ENCODE results near the gene CASK. TPM values are rescaled to one million over a fixed set of nuclear protein-coding genes. Genes with fewer than 3 reads are reported as not detected.

CASK gene, protein sequence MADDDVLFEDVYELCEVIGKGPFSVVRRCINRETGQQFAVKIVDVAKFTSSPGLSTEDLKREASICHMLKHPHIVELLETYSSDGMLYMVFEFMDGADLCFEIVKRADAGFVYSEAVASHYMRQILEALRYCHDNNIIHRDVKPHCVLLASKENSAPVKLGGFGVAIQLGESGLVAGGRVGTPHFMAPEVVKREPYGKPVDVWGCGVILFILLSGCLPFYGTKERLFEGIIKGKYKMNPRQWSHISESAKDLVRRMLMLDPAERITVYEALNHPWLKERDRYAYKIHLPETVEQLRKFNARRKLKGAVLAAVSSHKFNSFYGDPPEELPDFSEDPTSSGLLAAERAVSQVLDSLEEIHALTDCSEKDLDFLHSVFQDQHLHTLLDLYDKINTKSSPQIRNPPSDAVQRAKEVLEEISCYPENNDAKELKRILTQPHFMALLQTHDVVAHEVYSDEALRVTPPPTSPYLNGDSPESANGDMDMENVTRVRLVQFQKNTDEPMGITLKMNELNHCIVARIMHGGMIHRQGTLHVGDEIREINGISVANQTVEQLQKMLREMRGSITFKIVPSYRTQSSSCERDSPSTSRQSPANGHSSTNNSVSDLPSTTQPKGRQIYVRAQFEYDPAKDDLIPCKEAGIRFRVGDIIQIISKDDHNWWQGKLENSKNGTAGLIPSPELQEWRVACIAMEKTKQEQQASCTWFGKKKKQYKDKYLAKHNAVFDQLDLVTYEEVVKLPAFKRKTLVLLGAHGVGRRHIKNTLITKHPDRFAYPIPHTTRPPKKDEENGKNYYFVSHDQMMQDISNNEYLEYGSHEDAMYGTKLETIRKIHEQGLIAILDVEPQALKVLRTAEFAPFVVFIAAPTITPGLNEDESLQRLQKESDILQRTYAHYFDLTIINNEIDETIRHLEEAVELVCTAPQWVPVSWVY
- total RNA-seq, result 30.2 TPM
- long read RNA-seq, partial matches to known transcripts, result 2 of 10 reads
- long read RNA-seq, other reads (novel, unspliced or antisense), result 8 of 10 reads

DNA sequence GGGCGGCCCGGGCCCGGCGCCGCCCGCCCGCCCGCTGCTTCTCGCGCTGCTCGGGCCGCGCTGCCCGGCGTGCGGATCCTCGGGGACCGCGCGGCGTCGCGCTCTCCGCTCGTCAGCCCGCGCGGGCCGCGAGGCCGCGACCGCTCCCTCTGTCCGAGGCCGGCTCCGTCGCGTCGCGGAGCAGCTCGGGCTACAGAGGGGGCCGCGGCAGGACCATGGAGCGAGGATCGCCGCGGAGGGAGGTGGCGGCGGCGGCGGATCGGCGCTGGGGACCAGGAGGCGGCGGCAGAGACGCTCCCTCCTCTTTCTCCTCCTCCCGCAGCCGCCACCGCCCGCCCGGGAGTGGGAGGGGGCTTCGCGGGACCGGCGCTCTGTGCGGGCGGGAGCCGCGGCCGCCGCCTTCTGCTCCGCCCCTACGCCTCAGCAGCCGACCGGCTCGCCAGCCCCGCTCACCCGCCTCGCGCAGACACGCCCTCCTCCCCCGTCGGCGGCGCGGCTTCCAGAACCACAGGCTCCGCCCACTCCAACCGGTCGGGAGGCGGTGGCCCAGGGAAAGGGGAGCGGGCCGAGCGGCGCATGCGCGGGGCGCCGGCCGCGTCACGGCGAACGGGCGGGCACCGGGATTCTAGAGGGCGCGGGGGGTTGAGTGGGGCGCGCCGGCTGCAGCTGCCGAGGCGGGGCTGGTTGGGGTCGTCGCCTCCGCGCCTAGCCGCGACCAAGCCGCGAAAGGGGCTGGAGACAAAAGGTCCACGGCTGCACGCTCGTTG, at the start of gene CASK:
Gene CASK, minus strand, starts transcription at position 344 of the 767 bp plus-strand sequence. CDS start 566 bp downstream, outside the sequence.
- DNase-seq (ENCODE audit: low spot score), result peak; percentile 97

DNA sequence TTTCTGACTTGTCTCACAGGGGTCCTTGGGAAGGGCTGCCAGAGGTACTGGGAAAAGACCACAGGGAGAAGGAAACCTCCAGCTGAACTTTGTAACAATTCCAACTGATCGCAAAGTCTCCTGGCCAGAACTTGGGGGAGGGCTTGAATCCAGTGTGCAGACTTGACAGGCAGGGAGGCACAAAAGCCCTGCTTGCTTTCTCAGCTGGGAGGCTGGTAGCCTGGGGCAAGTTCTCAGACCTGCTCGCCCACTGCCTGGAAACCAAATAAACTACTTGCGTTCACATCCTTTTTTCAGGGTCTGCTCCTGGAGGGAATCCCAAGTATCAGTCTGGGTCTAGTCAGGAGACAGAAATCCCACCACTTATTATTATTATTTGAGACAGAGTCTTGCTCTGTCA, 48.0 kb upstream of the CASK start:
- no peak for DNase-seq (ENCODE audit: low spot score)

DNA sequence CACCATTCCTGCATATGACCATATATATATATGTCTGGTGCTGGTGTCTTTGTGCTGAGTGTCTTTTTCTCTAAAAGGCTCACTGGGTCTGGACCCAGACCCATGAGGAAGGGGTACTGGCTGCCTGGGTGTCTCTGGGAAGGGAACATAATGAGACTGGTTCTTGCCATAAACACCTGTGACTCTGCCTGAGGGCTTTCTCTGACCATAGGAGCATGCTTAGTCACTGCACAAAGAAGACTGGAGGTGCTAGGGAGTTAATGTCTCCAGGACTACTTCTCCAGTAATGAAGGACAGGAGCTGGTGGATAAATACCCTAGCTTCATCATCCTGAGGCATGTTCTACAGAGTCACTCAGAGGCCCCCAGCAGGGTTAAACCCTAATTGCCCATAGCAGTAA, 47.1 kb upstream of the CASK start:
- no peak for DNase-seq (ENCODE audit: low spot score)

DNA sequence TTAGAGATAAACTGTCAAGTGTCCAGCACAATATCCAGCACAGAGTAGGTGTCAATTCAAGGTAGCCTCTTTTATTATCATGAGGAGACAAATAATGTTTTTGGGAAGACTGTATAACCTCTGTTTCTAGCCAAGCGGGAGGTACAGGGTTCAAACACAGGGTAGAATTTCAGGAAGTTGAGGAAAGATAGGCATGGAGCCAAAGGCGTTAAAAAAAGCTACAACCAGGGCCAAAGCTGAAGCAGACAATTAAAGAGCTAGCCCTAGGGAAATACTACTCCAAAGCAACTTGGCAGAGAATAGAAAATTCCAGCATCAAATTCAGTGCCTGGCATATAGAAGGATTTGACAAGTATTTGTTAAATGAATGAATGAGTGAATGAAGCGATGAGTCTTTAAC, 40.0 kb upstream of the CASK start:
- no peak for DNase-seq (ENCODE audit: low spot score)

DNA sequence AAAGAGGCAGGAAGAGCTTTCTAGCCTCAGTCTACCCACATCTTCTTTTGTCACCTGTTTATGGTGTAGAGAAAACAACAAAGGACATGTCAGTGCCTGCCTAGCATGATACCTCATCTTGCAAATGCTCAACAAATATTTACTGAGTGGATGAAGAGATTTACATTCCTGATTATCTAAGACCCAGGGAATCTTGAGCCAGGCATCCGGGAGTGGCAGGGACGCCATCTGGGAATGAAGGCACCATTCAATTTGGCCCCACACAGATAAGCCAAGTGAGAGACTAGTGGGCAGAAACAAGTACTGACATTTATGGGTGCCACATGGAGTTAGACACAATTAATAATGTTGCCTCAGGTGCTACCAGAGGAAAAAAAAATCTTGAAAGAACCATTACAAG, 36.8 kb upstream of the CASK start:
- no peak for DNase-seq (ENCODE audit: low spot score)

DNA sequence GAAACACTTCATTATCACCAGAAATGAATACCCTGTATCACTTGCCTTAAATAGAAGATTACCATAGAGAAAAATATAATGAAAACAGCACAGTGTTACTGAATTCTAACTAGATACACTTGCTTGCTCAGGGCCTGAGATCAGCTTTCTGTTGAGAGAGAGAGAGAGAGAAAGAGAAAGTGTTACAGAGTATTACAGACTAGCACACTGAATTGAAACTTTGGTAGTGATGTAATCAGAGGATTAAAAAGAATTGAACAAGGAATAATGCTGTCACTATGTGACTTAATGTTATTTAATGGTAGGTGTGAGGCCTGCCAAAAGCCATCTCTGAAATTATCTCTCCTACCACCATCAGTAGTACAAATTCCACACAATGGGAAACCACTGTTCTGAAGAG, 35.5 kb upstream of the CASK start:
- DNase-seq (ENCODE audit: low spot score), result no peak

DNA sequence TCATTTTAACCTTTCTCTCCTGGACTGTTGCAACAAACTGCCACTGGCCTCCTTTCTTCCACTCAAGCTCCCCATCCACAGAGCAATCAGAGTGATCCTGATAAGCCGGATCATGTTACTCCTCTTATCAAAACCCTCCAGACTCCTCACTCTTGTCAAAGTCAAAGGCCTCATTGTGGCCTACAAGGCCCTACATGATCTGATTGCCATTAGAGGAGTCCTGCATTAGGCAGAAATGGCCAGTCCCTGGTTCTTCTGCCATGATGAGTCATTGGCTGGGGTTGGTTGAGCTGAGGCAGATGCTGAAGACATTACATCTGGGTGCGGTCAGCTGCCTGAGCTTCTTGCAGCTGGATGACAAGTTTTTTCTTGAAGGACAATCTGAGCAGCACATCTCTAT, 32.7 kb upstream of the CASK start:
- DNase-seq (ENCODE audit: low spot score), result no peak

DNA sequence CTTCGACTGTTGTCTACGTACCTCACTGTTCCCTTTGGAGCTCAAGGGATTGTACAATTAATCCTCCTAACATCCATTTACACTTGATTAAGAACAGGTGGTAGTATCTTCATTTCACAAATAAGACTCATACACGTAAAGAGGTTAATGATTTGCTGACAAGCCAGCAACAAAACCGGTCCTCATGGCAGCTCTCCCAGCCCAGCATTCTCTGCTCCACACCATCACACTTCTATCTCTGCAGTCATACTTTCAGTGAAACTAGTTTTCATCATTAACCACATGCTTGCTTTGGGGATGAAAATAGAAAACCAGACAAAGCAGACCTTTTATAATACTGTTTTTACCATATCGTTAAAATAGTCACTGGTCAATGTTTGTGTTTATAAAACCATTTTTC, 28.7 kb upstream of the CASK start:
- no peak for DNase-seq (ENCODE audit: low spot score)

DNA sequence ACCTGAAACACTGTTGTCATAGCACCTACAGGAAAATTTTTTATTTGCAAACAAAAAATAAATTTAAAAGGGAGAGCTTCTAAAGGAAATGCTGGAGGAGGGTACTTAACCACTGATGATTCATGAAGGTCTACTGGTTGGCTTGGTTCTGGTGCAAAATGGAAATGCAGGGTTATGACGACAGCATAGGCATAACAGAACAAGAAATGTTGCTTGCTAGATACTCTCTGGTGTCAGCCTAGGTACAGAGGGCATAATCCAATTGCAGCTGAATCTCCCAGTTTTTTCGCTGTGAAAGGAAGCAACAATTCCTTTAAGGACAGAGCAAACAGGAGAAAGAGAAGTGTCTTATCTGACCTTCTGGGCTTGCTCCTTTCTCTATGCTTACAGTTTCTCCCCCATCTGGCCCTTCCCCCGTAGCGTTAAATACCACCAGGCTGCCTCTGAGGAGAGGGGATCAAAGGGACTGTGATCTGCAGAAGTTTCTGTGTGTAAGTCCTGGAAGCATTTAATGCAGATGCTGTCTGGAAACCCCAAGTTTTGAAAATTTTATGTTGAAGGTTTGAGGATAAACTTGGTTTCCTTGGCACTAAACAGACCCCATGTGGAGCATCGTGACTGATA, 23.7 kb upstream of the CASK start:
- DNase-seq (ENCODE audit: low spot score), result no peak

DNA sequence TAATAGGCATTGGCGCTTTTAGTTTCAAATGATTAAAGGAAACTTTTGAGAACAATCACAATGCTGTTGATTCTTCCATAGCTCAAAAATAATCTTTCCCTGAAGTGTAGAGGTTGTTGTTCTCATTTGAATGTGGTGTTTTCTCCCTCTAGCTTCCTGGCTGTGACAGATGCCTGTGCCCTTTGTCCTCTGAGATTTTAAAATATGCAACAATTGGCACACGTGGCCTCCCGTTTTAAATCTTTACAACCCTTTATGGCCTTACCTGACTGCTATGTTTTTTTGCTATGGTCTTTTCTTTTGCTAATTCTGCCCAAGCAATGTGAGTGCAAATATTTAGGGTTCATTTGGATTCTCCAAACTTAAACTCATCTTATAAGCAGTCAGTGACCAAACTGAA, 22.9 kb upstream of the CASK start:
- DNase-seq (ENCODE audit: low spot score), result no peak

DNA sequence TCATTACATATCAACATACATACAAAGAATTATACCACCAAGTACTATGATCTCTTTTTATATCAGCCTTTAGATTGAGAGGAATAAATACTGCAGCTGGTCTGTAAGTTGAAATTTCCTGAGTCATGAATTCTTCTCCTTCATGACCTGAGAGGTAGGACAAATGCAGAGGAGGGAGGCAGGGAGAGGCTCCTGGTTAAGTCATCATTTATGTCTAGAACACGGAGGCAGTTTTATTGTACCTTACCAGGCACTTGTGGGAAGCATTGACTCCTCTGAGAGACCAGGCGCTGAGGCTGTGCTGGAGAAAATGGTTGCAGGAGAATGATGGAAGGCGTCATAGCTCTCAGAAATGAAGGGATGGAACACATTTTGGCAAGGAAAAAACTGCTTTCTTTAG, 12.5 kb upstream of the CASK start:
- DNase-seq (ENCODE audit: low spot score), result no peak

DNA sequence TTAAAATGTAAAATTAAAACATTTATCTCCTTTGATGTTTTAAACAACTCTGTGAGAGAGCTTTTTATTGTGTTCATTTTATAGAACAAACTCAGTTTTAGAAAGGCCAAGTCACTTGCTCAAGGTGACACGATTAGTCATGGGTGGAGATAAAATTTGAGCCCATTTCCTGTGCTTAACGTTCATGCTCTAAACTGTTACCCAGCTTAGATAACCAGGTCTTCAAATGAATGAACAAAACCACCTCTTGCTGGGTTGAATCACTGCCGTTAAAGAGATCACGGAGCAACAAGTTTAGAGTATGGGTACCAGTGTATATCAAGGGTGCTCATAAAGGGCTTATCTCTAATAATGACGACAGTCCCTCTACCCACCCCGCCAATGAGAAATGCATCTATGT, 10.2 kb upstream of the CASK start:
- no peak for DNase-seq (ENCODE audit: low spot score)

DNA sequence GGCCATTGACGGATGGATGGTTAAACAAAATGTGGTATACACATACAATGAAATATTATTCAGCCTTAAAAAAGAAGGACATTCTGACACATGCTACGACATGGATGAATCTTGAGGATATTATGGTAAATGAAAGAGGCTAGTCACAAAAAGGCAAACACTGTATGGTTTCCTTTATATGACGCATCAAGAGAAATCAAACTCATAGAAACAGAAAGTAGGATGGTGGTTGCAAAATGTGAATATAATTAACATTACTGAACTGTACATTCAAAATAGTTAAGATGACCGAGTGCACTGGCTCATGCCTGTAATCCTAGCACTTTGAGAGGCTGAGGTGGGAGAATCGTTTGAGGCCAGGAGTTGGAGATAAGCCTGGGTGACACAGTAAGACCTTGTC, 9.5 kb upstream of the CASK start:
- DNase-seq (ENCODE audit: low spot score), result no peak

DNA sequence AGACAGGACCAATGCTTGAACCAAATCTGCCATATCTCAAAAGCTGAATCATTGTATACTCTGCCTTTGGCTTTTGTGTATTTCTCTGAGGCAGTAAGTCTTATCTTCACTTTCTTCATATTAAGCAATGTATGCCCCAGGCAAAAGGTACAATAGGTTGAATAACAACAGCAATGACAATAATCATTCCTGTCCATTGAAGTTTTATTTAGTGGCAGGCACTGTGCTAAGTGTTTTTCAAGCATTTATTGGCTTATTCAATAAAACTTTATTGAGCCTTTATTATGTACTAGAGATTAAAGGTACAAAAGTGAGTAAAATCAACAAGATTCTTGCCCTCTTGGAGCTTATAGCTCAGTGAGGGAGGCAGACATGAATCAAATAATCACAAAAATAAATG, 8.2 kb upstream of the CASK start:
- DNase-seq (ENCODE audit: low spot score), result no peak

DNA sequence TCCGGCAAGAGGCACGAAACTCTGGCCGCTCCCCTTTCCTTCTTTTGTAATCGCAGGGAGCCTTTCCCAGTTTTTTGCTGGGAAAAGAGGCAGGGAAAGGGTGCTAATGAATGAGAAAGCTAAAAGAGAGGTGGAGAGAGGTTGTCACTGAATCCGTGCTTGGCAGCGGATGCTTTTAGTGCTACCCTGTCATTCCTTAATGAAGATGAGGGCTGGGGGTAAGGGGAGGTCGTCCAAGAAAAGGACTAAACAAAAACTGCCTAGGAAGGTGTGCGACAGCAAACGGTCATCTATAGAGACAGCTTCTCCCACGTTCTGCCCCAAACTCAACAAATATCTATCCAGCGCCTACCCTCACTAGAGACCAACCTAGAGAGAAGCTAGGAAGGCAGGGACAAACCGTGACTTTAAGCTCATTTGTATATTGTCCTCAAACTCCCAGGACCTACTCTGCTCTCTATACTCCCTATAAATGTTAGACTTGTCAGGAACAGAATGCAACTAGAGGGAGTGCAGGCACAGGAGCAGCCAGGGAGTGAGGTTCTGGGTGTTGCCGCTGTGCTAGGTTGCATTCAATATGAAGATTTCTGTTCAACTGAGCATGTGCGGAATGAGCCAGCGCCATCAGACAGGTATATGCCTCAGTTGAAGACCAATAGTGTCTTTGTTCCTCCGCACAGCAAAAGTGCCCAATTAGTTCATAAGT, 777 bp upstream of the CASK start:
- no peak for DNase-seq (ENCODE audit: low spot score)

DNA sequence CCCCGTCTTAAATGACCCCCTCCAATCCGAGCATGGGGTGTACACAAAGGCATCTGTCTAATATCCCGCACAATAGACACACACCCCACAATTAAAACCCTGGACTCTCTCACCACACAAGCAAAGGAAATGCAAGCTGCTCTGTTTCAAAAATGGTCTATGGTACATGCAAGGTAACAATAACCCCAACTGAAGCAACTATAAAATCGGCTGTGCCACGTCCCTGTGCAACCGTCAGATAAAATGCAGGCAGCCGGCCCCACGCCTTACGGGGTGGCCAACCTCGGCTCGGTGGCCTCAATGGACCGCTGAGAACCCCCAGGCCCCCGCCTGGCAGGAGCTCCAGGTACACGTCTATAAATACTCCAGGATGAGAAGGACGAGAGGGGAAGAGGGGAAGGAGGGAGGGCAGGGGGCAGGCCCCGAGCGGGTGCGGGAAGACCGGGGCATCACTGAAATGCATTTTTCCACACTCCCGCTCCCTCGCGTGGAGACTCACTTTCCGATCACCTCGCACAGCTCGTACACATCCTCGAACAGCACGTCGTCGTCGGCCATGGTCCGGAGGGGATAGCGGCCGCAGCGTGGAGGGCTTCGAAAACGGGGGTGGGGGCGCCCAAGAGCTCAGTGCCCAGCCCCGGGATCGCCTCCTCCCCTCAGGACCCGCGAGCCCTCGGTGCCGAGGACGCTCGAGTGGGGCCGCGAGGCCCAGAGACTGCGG, 763 bp downstream of the CASK start:
- no peak for DNase-seq (ENCODE audit: low spot score)

DNA sequence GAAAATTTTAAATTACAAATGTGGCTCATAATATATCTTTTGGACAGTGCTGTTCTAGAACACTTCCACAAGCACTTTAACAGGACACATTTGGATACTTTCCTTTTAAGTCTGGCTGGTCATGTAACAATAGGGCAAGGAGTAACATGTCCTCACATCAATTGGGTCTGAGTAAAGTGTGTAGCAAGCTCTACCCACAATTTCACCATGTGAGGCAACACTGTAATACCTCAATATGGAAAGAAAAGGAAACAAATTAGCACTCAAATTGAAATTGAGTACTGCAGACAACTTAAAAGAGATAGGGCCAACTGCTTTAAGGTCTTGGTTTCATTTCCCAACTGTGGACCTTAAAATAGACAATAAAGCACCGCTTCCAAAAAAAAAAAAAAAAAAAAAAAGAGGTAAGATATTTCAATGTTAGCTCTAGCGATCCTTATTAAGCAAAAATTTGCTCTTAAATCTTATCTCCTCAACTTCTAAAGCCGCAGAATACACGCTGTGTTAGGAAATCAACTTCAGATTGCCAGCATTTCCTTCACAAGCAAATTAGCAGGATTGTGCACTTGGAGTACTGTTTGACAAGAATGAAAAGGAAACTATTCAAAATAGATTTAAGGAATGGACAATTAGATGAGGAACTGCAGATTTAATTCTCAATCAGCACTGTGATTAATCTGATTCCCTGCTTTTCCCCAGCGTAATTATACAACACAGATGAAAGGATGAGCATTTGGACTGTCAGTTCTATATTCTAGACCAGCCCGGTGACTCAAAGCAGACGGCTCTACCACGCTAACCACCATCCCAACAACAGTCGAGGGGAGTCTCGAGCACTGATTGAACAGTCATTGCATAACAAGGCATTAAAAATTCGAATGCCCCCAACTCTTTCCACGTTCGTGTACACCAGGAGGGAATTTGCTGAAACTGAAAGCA, 1.6 kb downstream of the CASK start:
- DNase-seq (ENCODE audit: low spot score), result no peak

DNA sequence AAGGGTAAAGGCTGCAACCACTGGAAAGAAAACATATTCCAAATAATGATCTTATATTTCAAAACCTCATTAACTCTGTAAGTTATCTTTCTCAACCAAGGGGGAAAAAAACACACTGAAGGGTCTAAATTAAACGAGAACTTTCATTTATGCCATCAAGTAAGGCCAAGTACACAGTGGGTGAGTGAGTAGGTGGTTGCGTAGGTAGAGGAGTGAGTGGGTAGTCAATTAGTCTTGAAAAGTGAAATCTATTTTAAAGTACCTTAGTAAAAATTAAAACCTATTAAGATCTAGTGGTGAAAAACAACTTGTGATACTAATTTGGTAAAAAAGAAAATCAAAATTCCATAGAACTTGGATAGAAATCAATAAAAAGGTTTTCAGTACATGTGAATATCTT, 3.5 kb downstream of the CASK start:
- no peak for DNase-seq (ENCODE audit: low spot score)

DNA sequence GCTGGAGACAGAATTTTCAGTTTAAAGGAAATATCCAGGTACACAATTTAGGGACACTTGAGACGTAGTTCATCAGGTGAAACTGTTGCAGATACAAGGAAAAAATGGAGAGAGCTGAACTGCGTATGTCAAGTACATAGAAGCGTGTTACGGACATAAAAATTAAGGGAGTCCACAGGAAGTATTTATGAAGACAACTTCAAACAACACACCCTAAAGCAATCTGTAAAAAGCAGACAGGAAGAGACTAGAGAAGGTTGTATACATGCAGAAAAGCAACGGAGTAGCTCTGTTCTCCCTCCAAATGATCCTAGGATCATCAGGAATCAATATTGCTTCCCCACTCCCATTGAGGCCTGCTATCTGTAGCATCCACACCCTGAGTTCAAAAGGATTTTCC, 5.8 kb downstream of the CASK start:
- no peak for DNase-seq (ENCODE audit: low spot score)

All from mesenteric fat pad (tissue), 1 donor.